ENCODE measurements around the gene LRRC15. TPM values are rescaled to one million over a fixed set of nuclear protein-coding genes. Genes with fewer than 3 reads are reported as not detected.

The LRRC15 gene
- total RNA-seq, 1 experiment from 2014 or later = 0.06 TPM

DNA sequence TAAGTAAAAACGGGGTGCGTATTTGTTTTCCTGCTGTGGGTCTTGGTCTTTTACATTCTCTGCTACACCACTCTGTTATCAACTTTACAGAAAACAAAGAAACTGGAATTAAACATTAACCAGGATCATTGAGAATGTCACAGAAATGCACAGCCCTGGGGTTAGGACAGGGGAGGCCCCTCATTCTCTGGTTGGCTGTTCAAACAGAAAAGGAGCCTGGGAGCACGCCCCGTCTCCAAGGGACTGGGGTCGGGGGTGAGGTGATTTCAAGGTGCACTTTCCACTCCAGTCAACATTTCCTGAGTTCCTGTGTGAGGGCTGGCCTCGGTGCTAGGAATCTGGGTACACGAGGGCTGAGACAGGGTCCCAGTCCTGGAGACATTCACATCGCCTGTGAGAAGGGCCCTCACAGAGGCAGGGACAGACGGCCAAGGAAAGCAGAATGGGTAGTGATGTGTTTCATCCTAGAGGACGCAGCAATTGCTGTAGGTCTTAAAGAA, 48.7 kb downstream of the LRRC15 start:
- DNase-seq (ENCODE audit: low read depth) = no peak

DNA sequence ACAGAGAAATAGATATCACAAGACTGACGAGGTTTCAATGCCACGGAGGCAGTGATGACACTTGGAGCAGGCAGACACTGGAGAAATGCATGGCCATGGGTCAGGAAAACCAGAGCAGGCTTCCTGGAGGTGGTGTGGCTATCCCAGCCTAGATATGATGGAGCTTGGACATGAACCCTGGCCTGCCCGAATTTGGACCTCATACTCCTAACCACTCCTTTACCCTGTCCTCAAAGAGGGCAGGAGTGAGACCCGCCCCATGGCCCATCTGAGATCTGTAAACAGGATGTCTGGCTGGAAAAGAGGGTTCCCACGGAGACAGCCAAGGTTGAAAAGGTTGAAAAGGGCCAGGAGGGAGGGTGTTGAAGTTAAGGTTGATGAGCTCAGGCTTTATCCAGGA, 49.4 kb downstream of the LRRC15 start:
- no peak for DNase-seq (ENCODE audit: low read depth)

DNA sequence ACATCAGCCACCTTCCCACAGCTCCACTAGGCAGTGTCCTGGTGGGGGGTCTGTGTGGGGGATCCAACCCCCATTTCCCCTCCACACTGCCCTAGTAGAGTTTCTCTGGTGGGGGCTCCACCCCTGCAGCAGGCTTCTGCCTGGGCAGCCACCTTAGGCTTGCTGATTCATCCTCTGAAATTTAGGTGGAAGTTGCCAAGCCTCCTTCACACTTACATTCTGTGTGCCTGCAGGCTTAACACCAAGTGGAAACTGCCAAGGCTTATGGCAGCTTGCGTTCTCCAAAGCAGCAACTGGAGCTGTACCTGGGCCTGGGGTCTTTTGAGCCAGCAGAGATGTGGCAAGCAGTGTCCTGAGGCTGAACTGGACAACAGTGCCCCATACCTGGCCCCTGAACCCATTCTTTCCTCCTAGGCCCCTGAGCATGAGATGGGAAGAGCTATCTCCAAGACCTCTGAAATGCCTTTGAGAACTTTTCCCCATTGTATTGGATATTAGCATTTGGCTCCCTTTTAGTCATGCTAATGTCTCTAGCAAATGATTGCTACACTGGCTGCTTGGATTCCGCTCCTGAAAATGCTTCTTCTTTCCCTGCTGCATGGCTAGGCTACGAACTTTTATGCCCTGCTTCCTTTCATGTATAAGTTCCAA, 50.9 kb downstream of the LRRC15 start:
- no peak for DNase-seq (ENCODE audit: low read depth)

DNA sequence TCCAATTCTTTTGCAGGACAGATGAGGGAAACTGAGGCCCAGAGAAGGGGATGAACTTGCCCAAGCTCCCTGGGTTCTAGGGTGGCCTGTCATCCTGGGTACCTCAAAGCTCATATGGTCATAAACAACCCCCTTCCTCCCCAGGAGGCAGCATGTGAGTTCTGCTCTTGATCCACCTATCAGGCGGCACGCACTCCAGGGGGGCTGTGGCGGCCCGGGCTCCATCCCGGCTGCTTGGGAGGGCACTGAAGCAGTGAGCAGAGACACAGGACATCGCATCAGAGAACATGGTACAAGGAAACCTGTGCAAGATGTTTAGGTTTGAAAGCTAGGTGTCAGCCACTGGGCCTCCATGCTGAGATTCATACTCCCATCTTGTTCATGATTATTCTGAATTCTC, 52.6 kb downstream of the LRRC15 start:
- no peak for DNase-seq (ENCODE audit: low read depth)

DNA sequence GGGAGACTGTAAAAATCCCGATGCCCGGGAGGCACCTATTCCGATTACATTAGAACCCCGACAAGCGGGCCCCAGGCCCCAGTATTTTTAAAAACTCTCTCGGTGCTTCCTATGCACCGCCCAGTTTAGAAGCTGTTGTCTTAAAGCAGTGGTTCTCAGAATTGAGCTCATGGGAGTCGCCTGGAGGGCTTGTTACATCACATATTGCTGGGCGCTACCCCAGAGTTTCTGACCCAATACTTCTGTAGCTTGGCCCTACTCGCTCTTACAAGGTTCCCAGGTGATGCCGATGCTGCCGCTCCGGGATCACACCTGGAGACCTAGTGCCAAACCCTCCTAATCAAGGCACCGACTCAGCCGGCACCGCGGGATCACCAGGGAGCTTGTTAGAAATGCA, 53.6 kb downstream of the LRRC15 start:
- no peak for DNase-seq (ENCODE audit: low read depth)

DNA sequence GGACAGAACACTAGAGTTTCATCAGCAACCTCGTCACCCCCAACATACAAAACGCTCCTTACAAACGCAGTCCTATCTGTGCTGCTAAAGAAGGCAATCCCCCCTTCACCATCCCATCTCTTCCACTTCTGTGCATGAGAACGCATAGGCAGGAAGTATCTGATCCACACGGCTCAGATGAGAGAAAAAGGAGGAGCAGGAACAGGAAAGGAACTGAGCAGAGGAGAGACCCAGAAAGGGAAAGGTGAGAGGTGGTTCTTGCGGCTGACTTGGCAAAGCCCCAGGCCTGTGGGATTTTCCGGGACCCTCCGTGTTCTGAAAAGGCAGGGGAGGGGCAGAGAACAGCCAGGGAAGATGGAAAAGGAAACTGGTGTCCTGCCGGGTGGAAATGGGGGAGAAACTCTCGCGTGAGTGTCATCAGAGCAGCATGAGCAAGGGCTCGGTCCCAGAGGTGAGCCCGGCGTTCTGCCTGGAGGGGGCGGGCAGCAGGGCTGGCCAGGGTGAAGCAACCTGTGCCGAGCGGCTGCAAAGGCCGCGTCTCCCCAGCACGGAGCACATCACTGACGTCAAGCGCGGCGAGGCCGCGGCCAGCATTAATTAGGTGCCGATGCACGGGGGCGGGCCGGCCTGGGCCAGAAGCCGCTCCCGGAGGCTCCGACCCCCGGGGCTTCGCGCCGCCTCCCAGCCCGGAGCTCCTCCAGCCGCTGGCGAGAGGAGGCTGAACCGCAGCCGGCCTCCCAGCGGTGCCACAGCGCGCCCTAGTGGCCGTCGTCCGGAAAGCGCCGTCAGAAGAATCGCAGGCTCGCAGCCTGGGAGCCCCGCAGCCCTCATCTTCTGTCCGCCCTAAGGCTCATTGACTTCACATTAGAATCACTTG, 54.2 kb downstream of the LRRC15 start:
- DNase-seq (ENCODE audit: low read depth) = peak; percentile 51

DNA sequence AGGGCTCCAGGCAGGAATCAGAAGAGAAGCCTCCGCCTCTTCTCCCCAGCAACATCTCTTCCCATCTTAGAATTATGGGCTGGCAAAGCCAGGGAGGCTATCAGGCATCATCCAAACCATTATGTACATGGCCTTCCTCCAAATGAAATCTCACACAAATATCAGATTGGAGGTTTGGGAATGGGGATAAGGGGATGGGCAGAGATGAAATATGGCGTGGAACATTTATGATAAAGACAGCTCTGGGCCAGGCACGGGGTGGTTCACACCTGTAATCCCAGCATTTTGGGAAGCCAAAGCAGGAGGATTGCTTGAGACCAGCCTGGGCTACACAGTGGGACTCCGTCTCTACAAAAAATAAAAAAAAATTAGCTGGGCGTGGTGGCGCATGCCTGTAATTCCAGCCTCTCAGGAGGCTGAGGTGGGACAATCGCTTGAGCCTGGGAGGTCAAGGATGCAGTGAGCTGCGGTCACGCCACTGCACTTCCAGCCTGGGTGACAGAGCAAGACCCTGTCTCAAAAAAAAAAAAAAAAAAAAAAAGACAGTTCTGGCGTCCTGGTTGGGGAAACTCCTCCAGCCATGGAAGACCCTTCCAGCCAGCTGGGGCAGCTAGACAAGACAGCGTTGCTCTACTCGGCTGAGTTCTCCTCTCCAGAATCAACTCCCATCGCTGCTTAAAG, 55.0 kb downstream of the LRRC15 start:
- DNase-seq (ENCODE audit: low read depth) = no peak

DNA sequence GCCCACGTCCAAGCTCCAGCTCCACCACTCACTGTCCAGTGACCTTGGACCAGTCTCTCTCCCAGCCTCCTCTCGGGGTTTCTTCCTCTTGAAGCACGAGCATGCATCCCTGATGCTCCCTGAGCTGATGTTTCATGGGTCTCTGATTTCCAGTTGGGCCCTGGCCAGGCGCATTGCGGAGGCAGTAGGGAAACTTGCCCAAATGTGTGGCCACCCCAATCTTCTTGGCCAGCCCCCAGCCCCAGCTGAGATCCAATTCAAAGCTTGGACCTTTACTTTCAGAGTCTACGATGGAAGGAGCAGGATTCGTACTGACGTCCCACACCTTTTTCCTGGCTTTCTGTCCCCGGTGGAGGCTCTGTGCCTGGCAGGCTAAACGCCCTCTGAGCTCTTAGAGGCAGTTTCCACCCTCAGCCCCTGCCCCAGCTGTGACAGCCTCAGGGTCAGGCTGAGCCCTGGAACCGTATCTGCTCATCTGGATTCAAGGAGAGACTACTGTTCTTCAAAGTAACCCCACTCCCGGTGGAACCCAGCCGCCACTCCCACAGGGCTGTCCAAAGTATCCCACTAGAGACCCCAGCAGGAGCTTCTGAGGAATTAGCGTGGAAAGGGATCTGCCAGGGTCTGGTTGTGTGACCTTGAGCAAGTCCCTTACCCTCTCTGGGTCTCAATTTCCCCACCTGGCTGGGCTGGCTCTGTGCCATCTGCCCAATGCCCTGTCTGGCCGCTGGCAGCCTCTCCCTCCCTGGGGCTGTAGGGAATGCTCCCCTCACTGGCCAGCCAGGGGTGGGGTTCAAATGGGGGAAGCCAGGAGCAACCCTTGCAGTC, 55.8 kb downstream of the LRRC15 start:
- no peak for DNase-seq (ENCODE audit: low read depth)

DNA sequence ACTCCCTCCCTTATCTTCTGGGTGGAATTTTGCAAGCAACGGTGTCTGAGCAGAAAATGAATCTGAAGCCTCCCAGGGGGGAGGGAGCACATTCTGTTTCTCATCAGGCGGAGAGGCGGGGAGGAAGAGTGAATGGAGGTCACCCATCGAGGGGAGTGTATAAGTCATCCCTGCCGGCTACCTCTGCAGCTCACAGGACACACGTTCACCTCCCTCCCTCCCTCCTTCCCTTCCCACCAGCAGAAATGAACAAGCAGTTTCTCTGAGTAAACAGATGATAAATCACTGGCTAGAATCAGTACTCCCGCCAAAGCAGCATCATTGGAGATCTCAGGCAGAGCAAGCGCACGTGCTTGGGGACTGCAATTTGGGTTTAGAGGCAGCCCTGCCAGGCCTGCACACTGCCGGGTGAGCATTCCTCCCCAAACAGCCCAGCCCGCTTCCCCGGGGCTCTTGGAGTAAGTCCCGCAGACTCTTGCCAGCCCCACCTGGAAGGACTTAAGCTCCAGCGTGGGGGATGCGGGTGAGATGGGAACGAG, 56.7 kb downstream of the LRRC15 start:
- no peak for DNase-seq (ENCODE audit: low read depth)

DNA sequence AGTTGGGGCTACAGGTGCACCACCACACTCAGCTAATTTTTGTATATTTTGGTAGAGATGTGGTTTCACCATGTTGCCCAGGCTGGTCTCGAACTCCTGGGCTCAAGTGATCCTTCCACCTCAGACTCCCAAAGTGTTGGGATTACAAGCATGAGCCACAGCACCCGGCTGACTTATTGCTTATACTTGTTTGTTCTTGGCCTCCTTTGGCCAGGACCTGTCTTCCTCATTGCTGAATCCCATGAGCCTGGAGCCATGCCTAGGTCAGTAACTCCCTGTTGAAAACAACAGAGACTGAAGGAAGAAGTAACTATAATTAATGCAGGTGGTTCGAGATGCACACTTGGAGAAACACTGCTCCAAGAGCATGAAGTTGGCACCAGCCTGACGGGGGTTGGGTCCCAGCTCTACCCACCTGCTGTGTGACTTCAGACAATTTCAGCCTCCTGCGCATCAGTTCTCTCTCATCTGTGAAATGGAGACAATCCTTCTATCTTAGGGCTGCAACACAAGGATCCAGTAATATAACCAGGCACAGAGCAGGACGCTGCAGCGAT, 57.3 kb downstream of the LRRC15 start:
- no peak for DNase-seq (ENCODE audit: low read depth)

DNA sequence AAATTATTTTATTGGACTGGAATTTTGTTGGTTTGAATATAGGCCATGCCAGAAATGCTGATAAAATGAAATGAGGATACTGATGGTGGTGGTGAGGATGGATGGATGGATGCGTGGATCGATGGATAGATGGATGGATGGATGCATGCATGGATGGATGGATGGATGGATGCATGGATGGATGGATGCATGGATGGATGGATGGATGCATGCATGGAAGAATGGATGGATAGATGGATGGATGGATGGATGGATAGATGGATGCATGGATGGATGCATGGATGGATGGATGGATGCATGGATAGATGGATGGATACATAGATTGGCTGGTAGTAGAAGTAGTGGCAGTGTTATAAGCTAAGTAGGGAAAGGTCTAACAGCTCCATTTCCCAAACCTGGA, 58.5 kb downstream of the LRRC15 start:
- no peak for DNase-seq (ENCODE audit: low read depth)

DNA sequence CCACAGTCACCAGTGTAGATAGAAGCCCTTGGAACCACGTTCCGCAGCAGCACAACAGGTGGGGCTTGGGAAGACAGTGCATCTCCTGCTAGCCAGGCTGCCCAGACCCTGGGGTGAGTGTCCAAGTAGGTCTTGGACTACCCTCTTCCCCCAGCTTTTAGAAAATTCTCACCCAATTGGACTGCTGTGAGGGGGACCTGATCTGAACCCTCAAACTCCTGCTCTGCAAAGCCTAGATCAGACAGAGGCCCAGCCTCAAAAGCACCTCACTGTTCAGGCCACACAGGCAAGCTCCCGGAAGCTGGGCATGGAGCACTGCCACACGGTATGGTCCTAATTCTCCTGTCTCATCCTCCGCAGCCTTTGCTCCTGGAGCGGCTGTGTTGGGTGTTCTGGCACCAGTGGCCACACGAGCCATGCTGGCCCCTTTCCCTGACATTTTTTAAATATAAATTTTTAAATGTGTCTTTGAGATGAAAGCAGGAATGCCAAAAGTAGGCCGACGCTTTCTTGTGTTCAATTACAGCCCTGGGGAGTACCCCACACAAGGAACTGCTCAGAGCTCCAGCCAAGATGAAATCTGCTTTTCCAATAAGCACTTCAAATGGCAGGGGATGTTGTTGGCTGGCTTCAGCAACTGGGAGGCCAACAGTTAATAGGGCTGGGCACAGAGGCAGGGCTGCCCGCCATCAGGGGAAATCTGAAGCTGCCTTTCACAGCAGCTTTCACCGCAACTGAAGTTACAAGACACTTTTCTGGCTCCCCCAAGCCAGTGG, 59.3 kb downstream of the LRRC15 start:
- DNase-seq (ENCODE audit: low read depth) = no peak

DNA sequence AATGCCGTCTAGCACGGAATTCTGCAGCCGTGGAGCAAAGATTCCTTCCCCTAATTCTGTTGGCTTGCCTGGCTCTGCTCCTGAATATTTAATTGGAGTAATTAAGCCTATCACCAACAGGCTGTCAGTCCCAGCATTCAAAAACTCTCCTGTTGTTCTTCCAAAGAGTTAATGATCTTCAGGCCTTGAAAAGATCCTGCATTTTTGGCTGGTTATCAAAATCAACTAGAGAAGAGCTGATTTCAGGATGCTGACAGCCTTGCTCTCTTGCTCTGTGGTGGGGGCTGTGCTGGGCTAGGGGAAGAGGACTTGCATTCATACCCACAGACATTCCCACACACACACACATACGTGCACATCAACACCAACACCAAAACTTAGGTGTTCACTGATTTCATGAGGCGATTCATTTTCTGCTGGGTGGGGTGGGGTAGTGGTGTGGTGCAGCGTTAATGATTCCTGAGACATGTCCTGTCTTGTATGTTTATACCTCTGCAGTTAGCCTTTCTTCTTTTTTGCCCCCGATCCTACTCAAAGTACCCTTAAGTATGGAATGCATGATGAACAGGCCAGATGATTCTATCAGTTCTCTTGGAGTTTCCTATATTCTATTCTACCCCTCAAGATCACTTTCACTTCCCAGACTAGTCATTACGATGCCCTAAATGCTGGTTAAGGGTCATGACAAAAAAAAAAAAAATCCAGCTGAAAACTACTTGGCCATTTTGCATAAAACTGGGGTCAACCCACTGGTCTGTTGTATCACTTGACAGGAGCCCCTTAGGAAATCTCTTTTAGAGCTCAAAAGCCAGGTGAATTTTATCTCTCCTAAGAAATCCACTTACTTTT, 60.7 kb downstream of the LRRC15 start:
- no peak for DNase-seq (ENCODE audit: low read depth)

DNA sequence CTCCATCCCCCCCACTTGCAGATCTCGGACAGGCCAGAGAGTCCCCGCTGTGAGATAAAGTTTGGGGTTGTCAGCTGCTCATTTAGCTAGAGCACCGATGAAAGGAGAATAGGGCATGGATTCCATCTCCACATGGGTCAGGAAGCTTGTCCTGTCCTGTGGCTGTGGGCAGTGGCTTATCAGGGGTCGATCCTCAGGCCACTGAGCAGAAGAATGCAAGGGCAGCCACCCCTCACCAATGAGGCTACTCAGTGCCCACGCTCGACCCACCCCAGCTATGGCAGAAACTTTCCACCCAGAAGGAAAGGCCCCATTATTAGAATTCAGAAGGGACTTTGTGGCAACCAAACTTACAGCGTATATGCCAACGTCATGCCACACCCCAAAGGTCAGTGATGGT, 61.7 kb downstream of the LRRC15 start:
- DNase-seq (ENCODE audit: low read depth) = no peak

DNA sequence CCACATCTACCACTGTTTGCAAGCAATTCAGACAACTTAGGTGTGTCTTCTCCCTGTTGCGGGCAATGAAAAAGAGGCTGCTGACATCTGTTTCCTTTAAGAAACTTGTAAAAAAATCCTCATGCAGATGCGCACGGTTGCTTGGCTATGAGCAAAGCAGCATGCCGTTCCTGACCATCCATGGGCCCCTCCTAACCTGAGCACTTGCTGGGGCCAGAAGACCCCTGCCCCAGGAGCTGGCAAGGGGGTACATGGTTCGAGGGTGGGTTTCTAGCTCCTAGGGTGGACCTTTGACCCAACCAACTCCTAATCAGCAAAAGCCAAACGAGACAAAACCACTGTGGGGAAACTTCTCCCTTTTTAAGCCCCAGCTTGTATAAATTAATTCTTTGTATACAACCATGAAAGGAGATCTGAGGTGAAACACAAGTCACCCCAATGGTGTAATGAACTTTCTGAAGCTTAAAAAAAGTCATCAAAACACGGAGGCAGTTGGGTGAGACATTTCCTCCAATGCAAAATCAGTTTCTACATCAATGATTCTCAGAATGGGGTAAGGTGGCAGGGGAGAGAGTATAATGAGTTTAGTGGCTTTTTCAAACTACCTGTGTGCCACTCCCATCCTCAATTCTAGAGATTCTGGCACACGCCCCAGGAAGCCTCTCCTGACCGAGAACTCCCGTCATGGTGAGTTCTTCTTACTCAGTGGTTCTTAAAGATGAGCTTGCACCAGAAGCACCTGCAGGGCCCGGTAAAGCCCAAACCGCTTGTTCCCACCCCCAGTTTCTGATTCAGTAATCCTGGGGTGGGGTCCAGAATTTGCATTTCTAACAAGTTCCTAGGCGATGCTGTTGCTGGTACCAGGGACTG, 62.5 kb downstream of the LRRC15 start:
- DNase-seq (ENCODE audit: low read depth) = no peak

DNA sequence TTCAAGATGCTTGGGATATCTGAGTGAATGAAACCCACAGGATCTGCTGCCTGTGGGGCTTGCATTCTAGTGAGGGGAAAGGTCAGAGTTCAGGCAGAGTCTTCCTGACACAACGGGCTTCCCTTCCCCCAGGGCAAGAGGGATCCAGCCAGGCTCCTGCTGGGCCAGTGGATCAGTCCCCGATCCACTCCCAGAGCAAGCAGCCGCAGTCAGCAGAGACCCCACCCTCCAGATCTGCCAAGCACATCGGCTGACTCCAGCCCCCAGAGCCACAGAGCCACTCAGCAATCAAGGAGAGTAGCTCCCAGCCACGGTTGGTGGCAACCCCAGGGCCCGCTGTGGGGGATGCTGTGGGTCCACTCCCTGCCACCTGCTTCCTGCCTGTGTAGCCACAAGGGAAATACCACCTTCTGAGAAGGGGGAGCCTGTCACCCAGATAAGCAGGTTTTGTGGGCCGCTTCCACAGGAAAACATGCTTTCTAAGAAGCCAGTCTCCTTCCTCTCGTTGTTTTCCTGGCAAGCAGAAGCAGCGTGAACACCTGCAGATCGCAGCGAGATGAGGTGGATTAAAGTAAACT, 63.3 kb downstream of the LRRC15 start:
- no peak for DNase-seq (ENCODE audit: low read depth)

DNA sequence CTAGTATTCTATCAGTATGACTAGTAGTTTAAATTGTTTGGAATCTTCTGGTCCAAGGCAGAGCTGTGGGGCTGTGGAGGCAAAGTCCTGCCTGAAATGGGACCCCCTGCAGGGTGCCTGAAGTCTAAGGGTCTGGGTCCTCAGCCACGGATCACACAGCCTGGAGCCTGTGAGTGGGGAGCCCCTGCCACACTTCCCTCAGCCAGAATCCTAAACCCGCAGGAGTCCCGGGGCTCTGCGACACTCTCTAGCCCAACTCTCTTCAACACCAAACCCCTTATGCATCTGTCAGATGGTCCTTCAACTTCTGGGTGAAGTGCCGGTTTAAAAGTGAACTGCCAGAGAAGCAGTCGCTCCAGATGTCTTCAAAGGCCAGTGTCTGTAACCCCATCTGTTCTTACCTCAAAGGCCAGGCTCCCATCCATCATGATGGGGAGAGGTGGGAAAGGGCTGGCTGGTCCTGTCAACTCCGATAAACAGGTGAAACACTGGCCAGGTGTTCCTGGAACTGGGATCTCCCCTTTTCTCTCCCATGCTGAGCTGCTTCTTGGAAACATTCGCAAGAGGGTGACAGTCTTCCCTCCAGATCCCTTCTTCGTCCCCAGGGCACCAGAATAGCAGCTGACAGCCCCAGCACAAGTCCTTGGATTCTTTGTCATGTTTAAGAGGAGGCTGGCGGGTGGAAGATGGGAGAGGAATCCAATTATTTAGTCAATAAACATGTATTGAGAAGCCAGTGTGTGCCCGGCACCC, 64.0 kb downstream of the LRRC15 start:
- no peak for DNase-seq (ENCODE audit: low read depth)
